Caco-2 (cell line): ENCODE measurements around the gene P4HA3. TPM values are rescaled to one million over a fixed set of nuclear protein-coding genes. Genes with fewer than 3 reads are reported as not detected.
"Not testable (repeated sequence)": the region's sequence is repeated elsewhere in the genome, so short reads cannot be mapped to it uniquely, and the experiment has no call there.

ENCODE experiments used
- BruUV-seq: library from RNA; stranded (reverse); fragments of 400-500 nt; replicated peaks from 2 replicates; lab custom pipeline; 2021; lab: Mats Ljungman, UMichigan
- CTCF ChIA-PET: fragments of 300-600 bp; sonication (Branson Sonifier 250); formaldehyde crosslinking; loops from one replicate; lab custom pipeline; 2022; ENCODE audit warnings: antibody characterized with exemption; lab: Charles Lee
- POLR2A ChIA-PET: fragments of 300-600 bp; sonication (Branson Sonifier 250); formaldehyde crosslinking; loops from one replicate; lab custom pipeline; 2022; ENCODE audit warnings: antibody characterized with exemption; lab: Charles Lee
- DNase-seq, 2 experiments: peaks; one replicate each; pipeline versions ENCODE4 v3.0.0 to v3.0.0-alpha.2; 2020 to 2022
- H3K27me3 ChIP-seq: replicated peaks from 2 replicates; pipeline ENCODE4 v1.6.0; 2011; ENCODE audit warnings: low read length; ENCODE audit not compliant: control insufficient read depth, insufficient read depth
- H3K36me3 ChIP-seq: 2 replicates; pipeline ENCODE4 v1.5.1; 2011; ENCODE audit warnings: low read length; ENCODE audit not compliant: control insufficient read depth, insufficient read depth
- H3K4me1 ChIP-seq: fragments of 250-450 bp; sonication (Bioruptor Pico); 2 replicates; pipeline ENCODE4 v1.5.1; 2020; ENCODE audit warnings: mild to moderate bottlenecking
- H3K4me3 ChIP-seq: 2 replicates; pipeline ENCODE4 v1.5.1; 2011; ENCODE audit warnings: low read depth, mild to moderate bottlenecking, control low read depth, low read length
- H3K9me3 ChIP-seq: fragments of 250-450 bp; sonication (Bioruptor Pico); 2 replicates; pipeline ENCODE4 v1.5.1; 2020; ENCODE audit warnings: mild to moderate bottlenecking, moderate library complexity
- H3K27ac Mint-ChIP-seq: one replicate; pipeline ENCODE4 v1.8.0; 2022; ENCODE audit warnings: mixed read lengths; ENCODE audit not compliant: unreplicated experiment
- H3K27me3 Mint-ChIP-seq: one replicate; pipeline ENCODE4 v1.8.0; 2022; ENCODE audit warnings: mixed read lengths; ENCODE audit not compliant: insufficient read depth, unreplicated experiment
- H3K36me3 Mint-ChIP-seq: one replicate; pipeline ENCODE4 v1.8.0; 2022; ENCODE audit warnings: mild to moderate bottlenecking, mixed read lengths; ENCODE audit not compliant: insufficient read depth, unreplicated experiment
- H3K4me1 Mint-ChIP-seq: one replicate; pipeline ENCODE4 v1.8.0; 2022; ENCODE audit warnings: low read depth, mixed read lengths; ENCODE audit not compliant: unreplicated experiment
- H3K4me3 Mint-ChIP-seq: one replicate; pipeline ENCODE4 v1.8.0; 2022; ENCODE audit warnings: mild to moderate bottlenecking, moderate library complexity, mixed read lengths; ENCODE audit not compliant: unreplicated experiment
- H3K9me3 Mint-ChIP-seq: one replicate; pipeline ENCODE4 v1.8.0; 2022; ENCODE audit warnings: mixed read lengths; ENCODE audit not compliant: unreplicated experiment
- intact Hi-C: fragments of 100-400 bp; cut with micrococcal nuclease; formaldehyde crosslinking; loops from one replicate; pipeline ENCODE4 v1.10.0; 2022; ENCODE audit not compliant: unreplicated experiment
- total RNA-seq: library from RNA; stranded (reverse); gene quantifications from 2 replicates; pipeline ENCODE4 v1.2.3, GENCODE V29; 2022
- TF ChIP-seq, protein P1 (sequence below), 2 experiments: fragments of 200-600 bp in 1 of 2; IDR thresholded peaks; 1 replicate in 1 of 2; 2 replicates in 1 of 2; pipeline versions ENCODE4 v1.5.1 to v1.8.0; 2011 to 2022; ENCODE audit warnings: antibody characterized with exemption in 1 of 2, control low read depth in 1 of 2, inconsistent platforms in 1 of 2, low read depth in 1 of 2, low read length in 1 of 2, mild to moderate bottlenecking in 1 of 2, moderate library complexity in 1 of 2; ENCODE audit not compliant: insufficient read depth in 1 of 2, severe bottlenecking in 1 of 2, unreplicated experiment in 1 of 2

Gene P4HA3
- total RNA-seq, 1 experiment from 2014 or later = not detected

DNA sequence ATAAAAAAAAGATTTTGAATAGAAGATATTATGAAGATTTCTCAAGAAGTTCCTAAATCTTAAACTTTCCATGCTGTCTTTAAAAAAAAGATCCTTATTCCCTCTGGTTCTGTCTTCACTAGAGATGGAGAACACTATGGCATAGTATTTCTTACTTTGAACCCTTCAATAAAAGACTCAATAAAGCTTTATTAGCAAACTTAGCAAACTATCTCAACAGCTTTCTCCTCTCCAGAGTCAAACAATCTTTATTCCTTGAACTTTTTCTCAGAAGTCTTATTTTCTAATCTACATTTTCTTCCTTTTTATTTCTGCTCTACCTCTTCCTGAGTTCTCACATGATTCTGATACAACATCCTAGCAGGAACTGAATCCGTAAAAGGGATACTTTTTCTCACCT, 21.8 kb upstream of the P4HA3 start:
- Mint-ChIP-seq H3K36me3 (no peaks in the 10 kb centered on the region), H3K4me3 (no peak overlapping the region), H3K27ac (no peak overlapping the region), H3K27me3 (no peaks in the 10 kb centered on the region), H3K4me1 (peaks cover under 1% of the 10 kb centered on the region), H3K9me3 (no peaks in the 10 kb centered on the region)
- BruUV-seq = no TSS peak
- Histone ChIP-seq H3K4me3 (no peak overlapping the region), H3K9me3 (no peaks in the 10 kb centered on the region), H3K36me3 (no peaks in the 10 kb centered on the region), H3K27me3 (no peaks in the 10 kb centered on the region), H3K4me1 (peaks cover under 1% of the 10 kb centered on the region; the same call in 1 of the 2 replicates)
- no peak for DNase-seq
- ChIA-PET CTCF (no interaction called here), POLR2A (no interaction called here)
- TF ChIP-seq, protein P1, sequence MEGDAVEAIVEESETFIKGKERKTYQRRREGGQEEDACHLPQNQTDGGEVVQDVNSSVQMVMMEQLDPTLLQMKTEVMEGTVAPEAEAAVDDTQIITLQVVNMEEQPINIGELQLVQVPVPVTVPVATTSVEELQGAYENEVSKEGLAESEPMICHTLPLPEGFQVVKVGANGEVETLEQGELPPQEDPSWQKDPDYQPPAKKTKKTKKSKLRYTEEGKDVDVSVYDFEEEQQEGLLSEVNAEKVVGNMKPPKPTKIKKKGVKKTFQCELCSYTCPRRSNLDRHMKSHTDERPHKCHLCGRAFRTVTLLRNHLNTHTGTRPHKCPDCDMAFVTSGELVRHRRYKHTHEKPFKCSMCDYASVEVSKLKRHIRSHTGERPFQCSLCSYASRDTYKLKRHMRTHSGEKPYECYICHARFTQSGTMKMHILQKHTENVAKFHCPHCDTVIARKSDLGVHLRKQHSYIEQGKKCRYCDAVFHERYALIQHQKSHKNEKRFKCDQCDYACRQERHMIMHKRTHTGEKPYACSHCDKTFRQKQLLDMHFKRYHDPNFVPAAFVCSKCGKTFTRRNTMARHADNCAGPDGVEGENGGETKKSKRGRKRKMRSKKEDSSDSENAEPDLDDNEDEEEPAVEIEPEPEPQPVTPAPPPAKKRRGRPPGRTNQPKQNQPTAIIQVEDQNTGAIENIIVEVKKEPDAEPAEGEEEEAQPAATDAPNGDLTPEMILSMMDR (IDR thresholded peaks at IDR 0.05; ENCODE audit: insufficient read depth in 1 of 2, low read depth in 1 of 2, low read length in 1 of 2, severe bottlenecking in 1 of 2, unreplicated experiment in 1 of 2) = no peak
- intact Hi-C loops = no loop called here

DNA sequence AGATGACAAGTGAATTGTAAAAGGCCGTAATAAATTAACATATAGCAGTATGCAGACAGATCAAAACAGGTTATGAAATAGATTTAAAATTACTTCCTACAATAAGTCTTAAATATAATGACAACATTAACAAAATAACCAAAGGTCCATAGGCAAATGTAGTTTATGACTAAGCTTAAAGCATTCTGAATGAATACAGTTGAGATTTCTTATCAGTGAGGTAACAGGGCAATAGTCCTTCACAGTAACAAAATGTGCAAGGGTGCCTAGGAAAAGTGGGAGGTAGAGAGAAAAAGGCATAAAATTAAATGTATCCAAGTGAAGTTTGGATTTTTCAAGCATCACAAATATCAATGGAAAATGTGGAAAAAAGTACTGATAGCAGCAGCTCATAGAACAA, 20.9 kb upstream of the P4HA3 start:
- BruUV-seq = no TSS peak
- Mint-ChIP-seq H3K27me3 (no peaks in the 10 kb centered on the region), H3K9me3 (no peaks in the 10 kb centered on the region), H3K27ac (no peak overlapping the region), H3K36me3 (no peaks in the 10 kb centered on the region), H3K4me1 (no peaks in the 10 kb centered on the region), H3K4me3 (no peak overlapping the region)
- Histone ChIP-seq H3K4me1 (no peaks in the 10 kb centered on the region), H3K9me3 (no peaks in the 10 kb centered on the region), H3K4me3 (no peak overlapping the region), H3K27me3 (no peaks in the 10 kb centered on the region), H3K36me3 (no peaks in the 10 kb centered on the region)
- CTCF ChIA-PET = no interaction called here
- intact Hi-C loops = no loop called here
- POLR2A ChIA-PET = no interaction called here
- TF ChIP-seq, protein P1 (IDR thresholded peaks at IDR 0.05; ENCODE audit: insufficient read depth in 1 of 2, low read depth in 1 of 2, low read length in 1 of 2, severe bottlenecking in 1 of 2, unreplicated experiment in 1 of 2) = no peak
- no peak for DNase-seq

DNA sequence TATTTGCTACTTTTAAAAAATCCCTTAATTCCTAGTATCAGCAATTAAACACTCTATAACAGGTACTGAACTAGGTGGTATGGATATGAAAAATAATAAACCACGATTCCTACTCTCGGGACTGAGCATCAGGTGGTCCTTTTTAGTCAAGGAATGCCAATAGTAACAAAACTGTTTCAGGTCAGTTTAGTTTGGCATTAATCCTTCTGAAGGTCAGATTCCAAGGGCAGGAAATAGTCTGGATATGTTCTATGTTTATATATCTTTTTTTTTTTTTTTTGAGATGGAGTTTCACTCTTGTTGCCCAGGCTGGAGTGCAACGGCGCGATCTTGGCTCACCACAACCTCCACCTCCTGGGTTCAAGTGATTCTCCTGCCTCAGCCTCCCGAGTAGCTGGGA, 19.6 kb upstream of the P4HA3 start:
- CTCF ChIA-PET, H3K9me3 Mint-ChIP-seq, H3K4me3 Mint-ChIP-seq, H3K27ac Mint-ChIP-seq, BruUV-seq, intact Hi-C loops, H3K27me3 Mint-ChIP-seq, H3K4me3 ChIP-seq, H3K36me3 Mint-ChIP-seq, H3K9me3 ChIP-seq, H3K4me1 ChIP-seq, H3K27me3 ChIP-seq, H3K4me1 Mint-ChIP-seq, H3K36me3 ChIP-seq, POLR2A ChIA-PET, DNase-seq: not testable (repeated sequence)
